Keratinocyte (primary cell): ENCODE data around the gene HS6ST3. TPM values are rescaled to one million over a fixed set of nuclear protein-coding genes. Genes with fewer than 3 reads are reported as not detected.

Source experiments
- DNase-seq: peaks from one replicate; pipeline ENCODE4 v3.0.0-alpha.2; 2011; ENCODE audit warnings: low read depth, missing footprints, low spot score
- FAIRE-seq: peaks from 2 replicates; lab custom pipeline; 2011; peaks lifted over from hg19 to GRCh38; lab: Jason Lieb, UNC
- H2AFZ ChIP-seq: 2 replicates; pipeline ENCODE4 v1.6.0; 2012; ENCODE audit warnings: low read length, control low read depth, inconsistent platforms; ENCODE audit not compliant: control insufficient read depth
- H3K27ac ChIP-seq: 2 replicates; pipeline ENCODE4 v1.5.1; 2011; ENCODE audit warnings: low read length; ENCODE audit not compliant: control insufficient read depth, insufficient read depth
- H3K27me3 ChIP-seq: 3 replicates; pipeline ENCODE4 v1.6.0; 2011; ENCODE audit warnings: low read length; ENCODE audit not compliant: control insufficient read depth, insufficient read depth; ENCODE audit errors: extremely low read depth
- H3K36me3 ChIP-seq, 2 experiments: 2 replicates in 1 of 2; 3 replicates in 1 of 2; pipeline ENCODE4 v1.5.1; 2011; ENCODE audit warnings: low read length in 2 of 2, mild to moderate bottlenecking in 1 of 2; ENCODE audit not compliant: control insufficient read depth in 2 of 2, insufficient read depth in 2 of 2; ENCODE audit errors: extremely low read depth in 1 of 2
- H3K4me1 ChIP-seq: 3 replicates; pipeline ENCODE4 v1.5.1; 2011; ENCODE audit warnings: low read length; ENCODE audit not compliant: control insufficient read depth, insufficient read depth; ENCODE audit errors: extremely low read depth
- H3K4me2 ChIP-seq: 3 replicates; pipeline ENCODE4 v1.6.0; 2011; ENCODE audit warnings: low read depth, low read length; ENCODE audit not compliant: control insufficient read depth, insufficient read depth; ENCODE audit errors: extremely low read depth
- H3K4me3 ChIP-seq, 3 experiments: fragments of 200-600 bp in 1 of 3; sonication (generic) in 1 of 3; 2 replicates in 2 of 3; 3 replicates in 1 of 3; pipeline ENCODE4 v1.5.1; 2011 to 2016; ENCODE audit warnings: low read length in 3 of 3, mild to moderate bottlenecking in 3 of 3, control low read depth in 2 of 3, inconsistent platforms in 1 of 3, low read depth in 1 of 3, mixed read lengths in 1 of 3, mixed run types in 1 of 3, moderate library complexity in 1 of 3; ENCODE audit not compliant: control insufficient read depth in 2 of 3, insufficient read depth in 2 of 3; ENCODE audit errors: extremely low read depth in 1 of 3
- H3K79me2 ChIP-seq: 2 replicates; pipeline ENCODE4 v1.6.0; 2012; ENCODE audit warnings: low read length; ENCODE audit not compliant: control insufficient read depth, insufficient read depth
- H3K9ac ChIP-seq: 3 replicates; pipeline ENCODE4 v1.6.0; 2011; ENCODE audit warnings: low read length; ENCODE audit not compliant: control insufficient read depth, insufficient read depth; ENCODE audit errors: extremely low read depth
- H3K9me1 ChIP-seq: 3 replicates; pipeline ENCODE4 v1.6.0; 2011; ENCODE audit warnings: low read length; ENCODE audit not compliant: control insufficient read depth, insufficient read depth; ENCODE audit errors: extremely low read depth
- H3K9me3 ChIP-seq: 2 replicates; pipeline ENCODE4 v1.5.1; 2012; ENCODE audit warnings: low read depth, low read length; ENCODE audit not compliant: control insufficient read depth
- H4K20me1 ChIP-seq: 3 replicates; pipeline ENCODE4 v1.6.0; 2011; ENCODE audit warnings: low read length; ENCODE audit not compliant: control insufficient read depth, insufficient read depth; ENCODE audit errors: extremely low read depth
- CTCF ChIP-seq, 3 experiments: IDR thresholded peaks in 1 of 3; conservative IDR thresholded peaks in 1 of 3; optimal IDR thresholded peaks in 1 of 3; 2 replicates in 2 of 3; 3 replicates in 1 of 3; pipeline versions ENCODE3 to v1.5.1; 2011; ENCODE audit warnings: low read length in 3 of 3, mild to moderate bottlenecking in 3 of 3, moderate library complexity in 2 of 3, control low read depth in 1 of 3, inconsistent platforms in 1 of 3; ENCODE audit not compliant: insufficient read depth in 2 of 3; ENCODE audit errors: extremely low read depth in 1 of 3
- EZH2 ChIP-seq: IDR thresholded peaks from one replicate; pipeline ENCODE4 v1.6.1; 2012; ENCODE audit warnings: inconsistent platforms, mild to moderate bottlenecking, low read length, moderate library complexity
- dilution Hi-C: fragments of 300-500 bp; cut with MboI; formaldehyde crosslinking; loops from one replicate; pipeline ENCODE4 v1.7.0; 2020; ENCODE audit warnings: low sequenced_read_pairs; ENCODE audit not compliant: extremely low pct_ligation_motif_present
- polyA plus RNA-seq, 5 experiments: library from polyadenylated mRNA; depleted of rRNA in 3 of 5; stranded (reverse) in 3 of 5; stranded (forward) in 1 of 5; unstranded in 1 of 5; fragments of >200 nt; gene quantifications; 1 replicate in 1 of 5; 2 replicates in 3 of 5; 3 replicates in 1 of 5; pipeline versions ENCODE4 v1.2.1 to v1.2.3, GENCODE V29; 2011 to 2012; ENCODE audit warnings: missing spikeins in 2 of 5, low read depth in 1 of 5, low replicate concordance in 1 of 5

HS6ST3 gene
- polyA plus RNA-seq, 1 donor (not counting 4 experiments of a cell fraction or from before 2014, with no cell fraction given) = 0.03 TPM

- Histone ChIP-seq H3K9ac (no peak overlapping the region), H3K27ac (no peak overlapping the region), H2AFZ (no peak overlapping the region), H3K27me3 (no peaks in the 10 kb centered on the region), H3K4me3 (no peak overlapping the region), H3K4me1 (no peaks in the 10 kb centered on the region), H3K4me2 (no peak overlapping the region), H3K9me3 (no peaks in the 10 kb centered on the region), H3K9me1 (no peaks in the 10 kb centered on the region), H3K79me2 (no peaks in the 10 kb centered on the region), H4K20me1 (no peaks in the 10 kb centered on the region), H3K36me3 (no peaks in the 10 kb centered on the region)
- DNase-seq (no peak), FAIRE-seq (no peak)
- dilution Hi-C loops = no loop called here
- TF ChIP-seq EZH2 = no peak
- TF ChIP-seq CTCF (optimal IDR thresholded peaks at IDR 0.05 in 1 of 3, IDR thresholded peaks at IDR 0.05 in 1 of 3, conservative IDR thresholded peaks at IDR 0.05 in 1 of 3; ENCODE audit: extremely low read depth in 1 of 3, insufficient read depth in 2 of 3, low read length in 3 of 3) = no peak
These were observed 385.2 kb downstream of the HS6ST3 start for GRCh38 chr13:96475103-96475502.

GRCh38 chr13:96481482-96481881, 391.6 kb downstream of the HS6ST3 start:
- DNase-seq (no peak), FAIRE-seq (no peak)
- Histone ChIP-seq H2AFZ (no peak overlapping the region), H3K36me3 (no peaks in the 10 kb centered on the region), H3K27me3 (no peaks in the 10 kb centered on the region), H3K4me3 (no peak overlapping the region), H3K9me3 (no peaks in the 10 kb centered on the region), H3K9ac (no peak overlapping the region), H3K79me2 (no peaks in the 10 kb centered on the region), H3K9me1 (no peaks in the 10 kb centered on the region), H3K4me1 (no peaks in the 10 kb centered on the region), H3K27ac (no peak overlapping the region), H4K20me1 (no peaks in the 10 kb centered on the region), H3K4me2 (no peak overlapping the region)
- TF ChIP-seq CTCF (optimal IDR thresholded peaks at IDR 0.05 in 1 of 3, IDR thresholded peaks at IDR 0.05 in 1 of 3, conservative IDR thresholded peaks at IDR 0.05 in 1 of 3; ENCODE audit: extremely low read depth in 1 of 3, insufficient read depth in 2 of 3, low read length in 3 of 3) = no peak
- TF ChIP-seq EZH2 = no peak
- dilution Hi-C loops = no loop called here
